CD14-positive monocyte (primary cell): Measurements from ENCODE around the gene GNAT1. TPM values are rescaled to one million over a fixed set of nuclear protein-coding genes. Genes with fewer than 3 reads are reported as not detected.

Source experiments
- DNase-seq, 3 donors: peaks; one replicate each; pipeline ENCODE4 v3.0.0-alpha.2; 2011 to 2022
- H2AFZ ChIP-seq: 2 replicates; pipeline ENCODE4 v1.6.0; 2012; ENCODE audit warnings: mild to moderate bottlenecking, low read depth, low read length, inconsistent platforms; ENCODE audit not compliant: insufficient read depth, poor library complexity, severe bottlenecking
- H3K27ac ChIP-seq, 2 donors: 1 replicate in 1 of 2; 2 replicates in 1 of 2; pipeline ENCODE4 v1.5.1; 2012 to 2013; ENCODE audit warnings: low read length in 2 of 2, control low read depth in 1 of 2, inconsistent platforms in 1 of 2, low read depth in 1 of 2, mild to moderate bottlenecking in 1 of 2
- H3K27me3 ChIP-seq, 2 donors: one replicate each; pipeline versions ENCODE4 v1.6.0 to v1.6.1; 2011 to 2013; ENCODE audit warnings: low read length in 2 of 2; ENCODE audit not compliant: control insufficient read depth in 2 of 2, insufficient read depth in 2 of 2
- H3K36me3 ChIP-seq, 2 donors: replicated peaks in 1 of 2; 1 replicate in 1 of 2; 2 replicates in 1 of 2; pipeline versions ENCODE4 v1.5.1 to v1.6.1; 2012 to 2013; ENCODE audit warnings: low read length in 2 of 2, control low read depth in 1 of 2, inconsistent platforms in 1 of 2, mild to moderate bottlenecking in 1 of 2; ENCODE audit not compliant: insufficient read depth in 2 of 2, control insufficient read depth in 1 of 2
- H3K4me1 ChIP-seq, 2 donors: 1 replicate in 1 of 2; 2 replicates in 1 of 2; pipeline versions ENCODE4 v1.5.1 to v1.6.1; 2012 to 2013; ENCODE audit warnings: low read length in 2 of 2, control low read depth in 1 of 2, inconsistent platforms in 1 of 2, mild to moderate bottlenecking in 1 of 2, moderate library complexity in 1 of 2; ENCODE audit not compliant: insufficient read depth in 2 of 2, control insufficient read depth in 1 of 2
- H3K4me2 ChIP-seq: replicated peaks from 2 replicates; pipeline ENCODE3; 2012; ENCODE audit warnings: low read length, moderate library complexity, mild to moderate bottlenecking; ENCODE audit not compliant: poor library complexity, severe bottlenecking; ENCODE audit errors: extremely low read depth
- H3K4me3 ChIP-seq, 3 experiments: fragments of 200-600 bp in 1 of 3; sonication (generic) in 1 of 3; replicated peaks in 1 of 3; 1 replicate in 2 of 3; 2 replicates in 1 of 3; pipeline ENCODE4 v1.5.1; 2011 to 2013; ENCODE audit warnings: low read length in 3 of 3, mild to moderate bottlenecking in 3 of 3, control low read depth in 2 of 3, low read depth in 2 of 3, inconsistent platforms in 1 of 3, moderate library complexity in 1 of 3
- H3K79me2 ChIP-seq: 2 replicates; pipeline ENCODE4 v1.6.0; 2012; ENCODE audit warnings: mild to moderate bottlenecking, control low read depth, inconsistent platforms, low read length, moderate library complexity; ENCODE audit not compliant: insufficient read depth
- H3K9ac ChIP-seq: 2 replicates; pipeline ENCODE4 v1.6.0; 2017; ENCODE audit warnings: low read length, mild to moderate bottlenecking; ENCODE audit not compliant: insufficient read depth, poor library complexity, severe bottlenecking
- H3K9me3 ChIP-seq, 2 donors: replicated peaks in 1 of 2; 1 replicate in 1 of 2; 2 replicates in 1 of 2; pipeline versions ENCODE4 v1.5.1 to v1.6.1; 2012 to 2013; ENCODE audit warnings: low read length in 2 of 2, control low read depth in 1 of 2; ENCODE audit not compliant: control insufficient read depth in 1 of 2, insufficient read depth in 1 of 2
- H4K20me1 ChIP-seq: 2 replicates; pipeline ENCODE4 v1.6.0; 2012; ENCODE audit warnings: mild to moderate bottlenecking, low read length, control low read depth, moderate library complexity; ENCODE audit not compliant: insufficient read depth
- H3K27ac Mint-ChIP-seq, 7 donors: one replicate each; pipeline ENCODE4 v1.8.0; 2020; ENCODE audit warnings: mild to moderate bottlenecking in 7 of 7, mixed read lengths in 7 of 7, moderate library complexity in 6 of 7, inconsistent platforms in 2 of 7
- H3K27me3 Mint-ChIP-seq, 3 donors: one replicate each; pipeline ENCODE4 v1.8.0; 2021 to 2022; ENCODE audit warnings: low read depth in 3 of 3, mild to moderate bottlenecking in 3 of 3, mixed read lengths in 3 of 3, moderate library complexity in 3 of 3, inconsistent platforms in 1 of 3
- H3K36me3 Mint-ChIP-seq, 2 donors: one replicate each; pipeline ENCODE4 v1.8.0; 2020; ENCODE audit warnings: mixed read lengths in 2 of 2, inconsistent platforms in 1 of 2, mild to moderate bottlenecking in 1 of 2
- H3K4me1 Mint-ChIP-seq: one replicate; pipeline ENCODE4 v1.8.0; 2020; ENCODE audit warnings: mild to moderate bottlenecking, mixed read lengths
- H3K4me3 Mint-ChIP-seq, 2 donors: one replicate each; pipeline ENCODE4 v1.8.0; 2020; ENCODE audit warnings: mild to moderate bottlenecking in 2 of 2, mixed read lengths in 2 of 2, moderate library complexity in 1 of 2
- H3K9me3 Mint-ChIP-seq, 7 donors: one replicate each; pipeline ENCODE4 v1.8.0; 2020 to 2022; ENCODE audit warnings: mixed read lengths in 7 of 7, mild to moderate bottlenecking in 6 of 7, moderate library complexity in 6 of 7, inconsistent platforms in 2 of 7
- CTCF ChIP-seq: fragments of 200-600 bp; IDR thresholded peaks from one replicate; pipeline ENCODE4 v1.8.0; 2022; ENCODE audit warnings: antibody characterized with exemption, mild to moderate bottlenecking
- WGBS: methylation state at CpG from one replicate; pipeline ENCODE4 v1.1.5; 2013; ENCODE audit warnings: missing lambda C conversion rate; ENCODE audit not compliant: insufficient coverage; 5-methylcytosine and 5-hydroxymethylcytosine counted together
- intact Hi-C, 2 donors: fragments of 100-400 bp; cut with micrococcal nuclease; formaldehyde crosslinking; loops; one replicate each; pipeline versions ENCODE4 v1.15.0 to v1.15.1; 2023
- polyA plus RNA-seq, 3 donors: library from polyadenylated mRNA; depleted of rRNA in 1 of 3; unstranded in 2 of 3; stranded (reverse) in 1 of 3; fragments of 300-500 nt in 2 of 3; fragments of >200 nt in 1 of 3; fragmentation: Illumina TruSeq in 2 of 3; gene quantifications; 1 replicate in 2 of 3; 2 replicates in 1 of 3; pipeline ENCODE4 v1.2.3, GENCODE V29; 2012 to 2021

The GNAT1 gene
- polyA plus RNA-seq, 3 donors: not detected

GRCh38 chr3:50202353-50203112, 11.1 kb downstream of the GNAT1 start:
- intact Hi-C loops: no loop called here
- Mint-ChIP-seq H3K4me3 (peak overlapping the region in 1 of 2 donors; percentile 28), H3K27ac (no peak overlapping the region), H3K36me3 (peaks cover 0 to 2% of the 10 kb centered on the region in 2 donors), H3K4me1 (no peaks in the 10 kb centered on the region), H3K9me3 (peaks cover 0 to 6% (median 0%) of the 10 kb centered on the region in 7 donors), H3K27me3 (peaks cover 56 to 74% (median 66%) of the 10 kb centered on the region in 3 donors)
- Histone ChIP-seq H3K27me3 (peaks cover 23 to 52% of the 10 kb centered on the region in 2 donors), H2AFZ (no peak overlapping the region), H3K27ac (no peak overlapping the region), H3K4me3 (no peak overlapping the region), H3K79me2 (no peaks in the 10 kb centered on the region), H3K36me3 (no peaks in the 10 kb centered on the region), H4K20me1 (no peaks in the 10 kb centered on the region), H3K9ac (no peak overlapping the region), H3K4me2 (no peak overlapping the region), H3K4me1 (peaks cover 4 to 10% of the 10 kb centered on the region in 2 donors), H3K9me3 (peaks cover 0 to 25% of the 10 kb centered on the region in 2 donors)
- TF ChIP-seq CTCF: no peak
- WGBS: 94% methylated on average over 14 of the region's 16 CpGs
- DNase-seq: no peak

- Mint-ChIP-seq H3K4me3 (peak overlapping the region in 1 of 2 donors; percentile 57), H3K27me3 (peaks cover 52 to 73% (median 65%) of the 10 kb centered on the region in 3 donors), H3K27ac (peak overlapping the region in 1 of 7 donors; percentile 75), H3K9me3 (peaks cover 0 to 6% (median 0%) of the 10 kb centered on the region in 7 donors), H3K4me1 (no peaks in the 10 kb centered on the region), H3K36me3 (peaks cover 0 to 2% of the 10 kb centered on the region in 2 donors)
- DNase-seq: no peak
- Histone ChIP-seq H3K4me1 (peaks cover 4 to 10% of the 10 kb centered on the region in 2 donors), H3K9me3 (peaks cover 0 to 25% of the 10 kb centered on the region in 2 donors), H3K36me3 (no peaks in the 10 kb centered on the region), H3K27me3 (peaks cover 23 to 54% of the 10 kb centered on the region in 2 donors), H2AFZ (no peak overlapping the region), H3K4me2 (no peak overlapping the region), H3K27ac (no peak overlapping the region), H3K4me3 (no peak overlapping the region), H4K20me1 (no peaks in the 10 kb centered on the region), H3K79me2 (no peaks in the 10 kb centered on the region), H3K9ac (no peak overlapping the region)
- 94% methylated on average over 6 of the region's 9 CpGs for WGBS
- intact Hi-C loops: no loop called here
- TF ChIP-seq CTCF: no peak
Measured at GRCh38 chr3:50203113-50203808, 11.9 kb downstream of the GNAT1 start.
